Fibroblast of villous mesenchyme (primary cell): ENCODE data around the gene DDX60. TPM values are rescaled to one million over a fixed set of nuclear protein-coding genes. Genes with fewer than 3 reads are reported as not detected.
"Not testable (repeated sequence)": the region's sequence is repeated elsewhere in the genome, so short reads cannot be mapped to it uniquely, and the experiment has no call there.

Experiments
- DNase-seq: peaks from one replicate; pipeline ENCODE4 v3.0.0-alpha.2; 2010; ENCODE audit warnings: low read depth
- H3K4me3 ChIP-seq: 2 replicates; pipeline ENCODE4 v1.5.1; 2011; ENCODE audit warnings: low read depth, mild to moderate bottlenecking, low read length
- CTCF ChIP-seq: IDR thresholded peaks from 2 replicates; pipeline ENCODE4 v1.5.1; 2012; ENCODE audit warnings: low read depth, mild to moderate bottlenecking, low read length; ENCODE audit not compliant: insufficient read depth
- total RNA-seq: library from RNA; depleted of rRNA; stranded (reverse); fragments of >200 nt; gene quantifications from 2 replicates; pipeline ENCODE4 v1.2.3, GENCODE V29; 2012

Gene DDX60
- total RNA-seq, 1 donor: 19.0 TPM

- DNase-seq: peak; percentile 83
- no peak overlapping the region for H3K4me3 ChIP-seq
- TF ChIP-seq CTCF: no peak
Observed at GRCh38 chr4:168304744-168305459, 13.7 kb downstream of the DDX60 start.

GRCh38 chr4:168303430-168303829, 15.1 kb downstream of the DDX60 start:
- H3K4me3 ChIP-seq, DNase-seq: not testable (repeated sequence)

GRCh38 chr4:168293386-168293975, 25.1 kb downstream of the DDX60 start:
- DNase-seq: no peak
- no peak for TF ChIP-seq CTCF
- H3K4me3 ChIP-seq: no peak overlapping the region

- no peak for TF ChIP-seq CTCF
- no peak for DNase-seq
Observed at GRCh38 chr4:168291242-168291641, 27.3 kb downstream of the DDX60 start.

GRCh38 chr4:168285850-168286249, 32.7 kb downstream of the DDX60 start:
- not testable (repeated sequence) for DNase-seq, H3K4me3 ChIP-seq

More at GRCh38 chr4:168291242-168291641, 27.3 kb downstream of the DDX60 start:
- no peak overlapping the region for H3K4me3 ChIP-seq

GRCh38 chr4:168279556-168279955, 39.0 kb downstream of the DDX60 start:
- TF ChIP-seq CTCF: no peak
- H3K4me3 ChIP-seq: no peak overlapping the region
- no peak for DNase-seq

- no peak for TF ChIP-seq CTCF
- no peak for DNase-seq
- no peak overlapping the region for H3K4me3 ChIP-seq
Observed at GRCh38 chr4:168275836-168276235, 42.7 kb downstream of the DDX60 start.

- H3K4me3 ChIP-seq: no peak overlapping the region
- DNase-seq: no peak
- no peak for TF ChIP-seq CTCF
Observed at GRCh38 chr4:168274871-168275270, 43.7 kb downstream of the DDX60 start.
